ENCODE measurements around the gene PBX3.

Gene PBX3

GRCh38 chr9:125706651-125707471 is 40.3 kb upstream of the PBX3 start, which contains the start of gene MAPKAP1:
Gene MAPKAP1, minus strand, starts transcription at chr9:125707208. Its CDS starts 34,634 bp downstream, at chr9:125672574.
- TF ChIP-seq CTCF (conservative IDR thresholded peaks at IDR 0.05; ENCODE audit: control insufficient read depth, insufficient read depth, low read depth, low read length): no peak
- peak; percentile 93 for DNase-seq (ENCODE audit: low read depth)
- peak within 1 kb of the TSS; percentile 81 for H3K4me3 ChIP-seq (ENCODE audit: control insufficient read depth, low read depth, low read length)

GRCh38 chr9:125707472-125707804 is 39.7 kb upstream of the PBX3 start:
- H3K4me3 ChIP-seq (ENCODE audit: control insufficient read depth, low read depth, low read length): no peak overlapping the region
- TF ChIP-seq CTCF (conservative IDR thresholded peaks at IDR 0.05; ENCODE audit: control insufficient read depth, insufficient read depth, low read depth, low read length): no peak
- no peak for DNase-seq (ENCODE audit: low read depth)

- DNase-seq (ENCODE audit: low read depth): no peak
- TF ChIP-seq CTCF (conservative IDR thresholded peaks at IDR 0.05; ENCODE audit: control insufficient read depth, insufficient read depth, low read depth, low read length): no peak
- no peak overlapping the region for H3K4me3 ChIP-seq (ENCODE audit: control insufficient read depth, low read depth, low read length)
Observed at GRCh38 chr9:125726456-125727132, 20.6 kb upstream of the PBX3 start.

GRCh38 chr9:125730168-125730567 is 17.0 kb upstream of the PBX3 start:
- DNase-seq (ENCODE audit: low read depth): no peak
- TF ChIP-seq CTCF (conservative IDR thresholded peaks at IDR 0.05; ENCODE audit: control insufficient read depth, insufficient read depth, low read depth, low read length): no peak
- no peak overlapping the region for H3K4me3 ChIP-seq (ENCODE audit: control insufficient read depth, low read depth, low read length)

GRCh38 chr9:125732562-125732961 is 14.6 kb upstream of the PBX3 start:
- no peak overlapping the region for H3K4me3 ChIP-seq (ENCODE audit: control insufficient read depth, low read depth, low read length)
- no peak for TF ChIP-seq CTCF (conservative IDR thresholded peaks at IDR 0.05; ENCODE audit: control insufficient read depth, insufficient read depth, low read depth, low read length)
- DNase-seq (ENCODE audit: low read depth): no peak

- TF ChIP-seq CTCF (conservative IDR thresholded peaks at IDR 0.05; ENCODE audit: control insufficient read depth, insufficient read depth, low read depth, low read length): no peak
- DNase-seq (ENCODE audit: low read depth): no peak
- H3K4me3 ChIP-seq (ENCODE audit: control insufficient read depth, low read depth, low read length): no peak overlapping the region
Observed at GRCh38 chr9:125739436-125739835, 7.7 kb upstream of the PBX3 start.

Data from fibroblast of mammary gland (primary cell).